Breast epithelium (tissue), 3 donors: ENCODE measurements around the gene DUS2.

Source experiments
- POLR2A ChIP-seq: fragments of 450-650 bp; IDR thresholded peaks from one replicate; pipeline ENCODE4 v1.6.1; 2016; ENCODE audit warnings: antibody characterized with exemption, mild to moderate bottlenecking, moderate library complexity
- POLR2AphosphoS5 ChIP-seq, 3 donors: sonication (generic); formaldehyde crosslinking; IDR thresholded peaks; one replicate each; pipeline ENCODE4 v1.6.1; 2017; ENCODE audit warnings: antibody characterized with exemption in 3 of 3
- TF ChIP-seq, protein P1 (sequence below), 3 donors: fragments of 450-650 bp; IDR thresholded peaks; one replicate each; pipeline ENCODE4 v1.5.1; 2016 to 2017; ENCODE audit warnings: antibody characterized with exemption in 3 of 3, mild to moderate bottlenecking in 3 of 3, moderate library complexity in 3 of 3

- no peak for TF ChIP-seq POLR2AphosphoS5 (IDR thresholded peaks at IDR 0.05)
- TF ChIP-seq, protein P1, sequence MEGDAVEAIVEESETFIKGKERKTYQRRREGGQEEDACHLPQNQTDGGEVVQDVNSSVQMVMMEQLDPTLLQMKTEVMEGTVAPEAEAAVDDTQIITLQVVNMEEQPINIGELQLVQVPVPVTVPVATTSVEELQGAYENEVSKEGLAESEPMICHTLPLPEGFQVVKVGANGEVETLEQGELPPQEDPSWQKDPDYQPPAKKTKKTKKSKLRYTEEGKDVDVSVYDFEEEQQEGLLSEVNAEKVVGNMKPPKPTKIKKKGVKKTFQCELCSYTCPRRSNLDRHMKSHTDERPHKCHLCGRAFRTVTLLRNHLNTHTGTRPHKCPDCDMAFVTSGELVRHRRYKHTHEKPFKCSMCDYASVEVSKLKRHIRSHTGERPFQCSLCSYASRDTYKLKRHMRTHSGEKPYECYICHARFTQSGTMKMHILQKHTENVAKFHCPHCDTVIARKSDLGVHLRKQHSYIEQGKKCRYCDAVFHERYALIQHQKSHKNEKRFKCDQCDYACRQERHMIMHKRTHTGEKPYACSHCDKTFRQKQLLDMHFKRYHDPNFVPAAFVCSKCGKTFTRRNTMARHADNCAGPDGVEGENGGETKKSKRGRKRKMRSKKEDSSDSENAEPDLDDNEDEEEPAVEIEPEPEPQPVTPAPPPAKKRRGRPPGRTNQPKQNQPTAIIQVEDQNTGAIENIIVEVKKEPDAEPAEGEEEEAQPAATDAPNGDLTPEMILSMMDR (IDR thresholded peaks at IDR 0.05) = no peak
- TF ChIP-seq POLR2A = no peak
These were observed 30.4 kb upstream of the DUS2 start for GRCh38 chr16:67992661-67993206.
